ENCODE measurements around the gene C21orf91.

Gene C21orf91

DNA sequence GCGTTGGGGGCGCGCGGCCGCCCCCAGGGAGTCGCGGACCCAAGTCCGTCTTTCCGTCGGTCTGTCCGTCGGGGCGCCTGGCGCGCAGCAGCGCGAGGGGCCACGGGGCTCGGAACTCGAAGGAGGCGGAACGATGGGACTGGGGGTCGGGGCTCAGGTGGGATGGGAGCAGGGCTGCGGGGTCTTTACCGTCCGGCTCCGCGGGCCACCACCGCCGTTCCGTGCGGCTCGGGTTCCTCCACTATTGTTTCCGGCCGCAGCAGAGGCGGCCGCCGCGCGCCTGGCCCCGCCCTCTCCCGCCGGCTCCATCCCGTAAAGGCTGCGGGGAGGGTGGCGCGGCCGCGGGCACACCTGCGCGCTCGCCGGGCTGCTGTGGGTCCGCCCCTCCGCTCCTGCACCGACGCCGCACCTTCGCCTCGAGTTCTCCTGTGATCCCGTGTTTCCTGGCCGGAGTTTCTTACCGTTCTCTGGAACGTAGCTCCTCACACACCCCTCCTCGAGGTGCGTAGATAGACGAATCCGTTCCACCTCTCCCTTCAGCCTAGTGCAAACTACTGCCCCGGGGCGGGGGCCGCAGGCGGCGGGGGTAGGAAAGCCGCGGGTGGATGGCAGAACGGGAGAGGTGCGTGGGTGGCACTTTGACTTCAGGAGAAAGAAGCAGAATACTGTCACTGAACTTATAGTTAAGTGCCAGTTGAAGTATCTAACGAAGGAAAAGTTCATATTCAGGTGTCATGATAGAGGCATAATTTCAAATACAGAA lies at the start of gene C21orf91:
Gene C21orf91, minus strand, starts transcription at position 243 of the 763 bp plus-strand sequence. CDS start 1,038 bp downstream, outside the sequence.
- no peak for TF ChIP-seq CTCF (conservative IDR thresholded peaks at IDR 0.05)

DNA sequence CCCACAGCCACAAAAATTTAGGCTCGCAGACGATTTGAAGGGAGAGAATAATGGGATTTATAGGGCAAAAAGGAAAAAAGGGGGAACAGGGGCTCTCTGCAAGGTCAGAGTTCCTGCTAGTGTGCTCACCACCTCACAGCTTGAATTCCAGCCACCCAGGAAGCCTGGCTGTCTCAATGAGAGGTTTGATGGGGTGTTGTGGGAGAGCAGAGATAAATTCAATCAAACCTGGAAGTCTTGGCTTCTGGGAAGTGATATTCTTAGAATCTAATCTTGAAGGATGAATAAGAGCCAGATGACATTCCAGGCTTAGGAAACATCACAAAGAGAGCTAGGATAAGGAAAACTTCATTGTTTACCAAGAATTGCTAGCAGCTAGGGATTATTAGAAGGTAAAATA lies 47.4 kb upstream of the C21orf91 start:
- no peak overlapping the region for H3K27ac ChIP-seq
- TF ChIP-seq CTCF (conservative IDR thresholded peaks at IDR 0.05) = no peak

More for the DNA sequence above, at the start of gene C21orf91:
- peak within 1 kb of the TSS; percentile 96 for H3K27ac ChIP-seq

- no peak for TF ChIP-seq CTCF (conservative IDR thresholded peaks at IDR 0.05)
- no peak overlapping the region for H3K27ac ChIP-seq
Observed at GRCh38 chr21:17859661-17860060, 40.5 kb upstream of the C21orf91 start.

GRCh38 chr21:17858747-17859146 lies 39.6 kb upstream of the C21orf91 start:
- TF ChIP-seq CTCF (conservative IDR thresholded peaks at IDR 0.05) = no peak
- H3K27ac ChIP-seq = no peak overlapping the region

DNA sequence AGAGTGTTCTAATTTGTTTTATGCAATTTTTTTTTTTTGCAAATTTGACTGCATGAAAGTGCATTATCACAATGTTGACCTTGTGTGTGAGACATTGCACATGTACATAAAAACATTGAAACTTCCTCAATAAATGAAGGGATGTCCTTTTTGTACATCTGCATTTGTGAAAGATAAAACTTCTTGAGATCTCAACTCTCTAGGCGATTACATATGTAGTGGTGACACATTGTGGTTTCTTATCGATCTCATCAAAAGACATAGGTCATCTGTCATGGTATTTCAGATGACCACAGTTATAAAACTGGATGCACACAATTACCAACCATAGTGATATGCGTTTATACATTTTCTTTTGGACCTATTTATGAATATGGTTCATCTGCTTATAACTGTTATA lies 35.6 kb upstream of the C21orf91 start:
- no peak for TF ChIP-seq CTCF (conservative IDR thresholded peaks at IDR 0.05)
- H3K27ac ChIP-seq = no peak overlapping the region

- H3K27ac ChIP-seq = no peak overlapping the region
- TF ChIP-seq CTCF (conservative IDR thresholded peaks at IDR 0.05) = no peak
Observed at GRCh38 chr21:17853393-17854275, 34.5 kb upstream of the C21orf91 start.

GRCh38 chr21:17848228-17848627 lies 29.1 kb upstream of the C21orf91 start:
- no peak for TF ChIP-seq CTCF (conservative IDR thresholded peaks at IDR 0.05)
- no peak overlapping the region for H3K27ac ChIP-seq

All from VCaP (cell line).